Measurements from ENCODE around the gene SNX20.

The SNX20 gene

GRCh38 chr16:50681021-50681885, at the start of gene SNX20:
TSS of gene SNX20 (minus strand) at chr16:50681312. CDS start at chr16:50677526, 3,786 bp downstream.
- peak in 2 of 56 donors; percentile 18 to 26 for DNase-seq

DNA sequence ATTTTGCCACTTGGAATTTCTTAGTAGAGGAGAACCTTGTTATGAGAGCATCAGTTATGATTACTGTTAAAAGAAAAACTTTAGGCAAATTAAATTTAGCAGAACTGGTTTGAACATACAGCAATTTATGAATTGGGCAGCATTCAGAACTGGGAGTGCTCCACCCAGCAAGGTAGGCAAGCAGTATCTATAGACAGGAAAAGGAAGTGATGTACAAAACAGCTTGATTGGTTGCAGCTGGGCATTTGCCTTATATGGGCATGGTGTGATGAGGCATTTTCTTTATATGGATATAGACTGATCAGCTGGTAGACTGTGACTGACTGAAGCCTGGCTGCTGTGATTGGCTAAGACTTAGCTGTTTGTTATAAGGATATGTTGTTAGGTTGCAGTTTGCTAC, 43.2 kb upstream of the SNX20 start:
- DNase-seq, result no peak

- no peak for DNase-seq
Observed at GRCh38 chr16:50722960-50723359, 41.8 kb upstream of the SNX20 start.

- DNase-seq, result no peak
Observed at GRCh38 chr16:50722405-50722737, 41.3 kb upstream of the SNX20 start.

DNA sequence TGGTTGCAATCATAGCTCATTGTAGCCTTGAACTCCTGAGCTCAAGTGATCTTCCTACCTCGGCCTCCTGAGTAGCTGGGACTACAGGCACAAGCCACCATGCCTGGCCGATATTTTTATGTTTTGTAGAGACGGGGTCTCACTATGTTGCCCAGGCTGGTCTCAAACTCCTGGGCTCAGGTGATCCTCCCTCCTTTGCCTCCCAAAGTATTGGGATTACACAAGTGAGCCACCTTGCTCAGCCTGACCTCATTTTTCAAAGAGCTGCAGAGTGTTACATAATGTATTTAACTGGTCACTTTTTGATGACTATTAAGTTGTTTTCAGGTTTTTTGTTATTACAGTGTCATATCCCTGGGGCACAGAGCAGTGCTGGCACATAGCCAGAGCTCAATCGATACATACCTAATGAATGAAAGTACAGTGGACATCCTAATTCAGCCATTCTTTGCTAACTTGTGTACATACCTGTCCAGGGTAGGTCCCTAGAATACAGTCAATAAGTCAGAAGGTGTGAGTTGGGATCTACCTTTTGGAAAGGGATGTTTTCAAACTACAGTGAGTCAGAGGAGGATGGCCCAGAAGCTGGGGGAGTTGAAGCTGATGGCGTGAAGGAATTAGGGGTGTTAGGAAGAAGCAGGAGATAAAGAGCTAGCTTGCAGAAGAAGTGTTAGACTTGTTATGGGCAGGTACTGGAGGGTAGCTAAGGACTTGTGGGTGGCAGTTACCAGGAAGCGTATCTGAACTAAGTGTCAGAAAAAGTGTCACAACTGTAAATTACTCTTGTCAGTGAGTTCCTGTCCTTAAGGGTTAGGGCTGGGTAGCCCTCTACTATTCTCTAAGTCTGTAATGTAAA, 40.7 kb upstream of the SNX20 start:
- DNase-seq, result no peak

DNA sequence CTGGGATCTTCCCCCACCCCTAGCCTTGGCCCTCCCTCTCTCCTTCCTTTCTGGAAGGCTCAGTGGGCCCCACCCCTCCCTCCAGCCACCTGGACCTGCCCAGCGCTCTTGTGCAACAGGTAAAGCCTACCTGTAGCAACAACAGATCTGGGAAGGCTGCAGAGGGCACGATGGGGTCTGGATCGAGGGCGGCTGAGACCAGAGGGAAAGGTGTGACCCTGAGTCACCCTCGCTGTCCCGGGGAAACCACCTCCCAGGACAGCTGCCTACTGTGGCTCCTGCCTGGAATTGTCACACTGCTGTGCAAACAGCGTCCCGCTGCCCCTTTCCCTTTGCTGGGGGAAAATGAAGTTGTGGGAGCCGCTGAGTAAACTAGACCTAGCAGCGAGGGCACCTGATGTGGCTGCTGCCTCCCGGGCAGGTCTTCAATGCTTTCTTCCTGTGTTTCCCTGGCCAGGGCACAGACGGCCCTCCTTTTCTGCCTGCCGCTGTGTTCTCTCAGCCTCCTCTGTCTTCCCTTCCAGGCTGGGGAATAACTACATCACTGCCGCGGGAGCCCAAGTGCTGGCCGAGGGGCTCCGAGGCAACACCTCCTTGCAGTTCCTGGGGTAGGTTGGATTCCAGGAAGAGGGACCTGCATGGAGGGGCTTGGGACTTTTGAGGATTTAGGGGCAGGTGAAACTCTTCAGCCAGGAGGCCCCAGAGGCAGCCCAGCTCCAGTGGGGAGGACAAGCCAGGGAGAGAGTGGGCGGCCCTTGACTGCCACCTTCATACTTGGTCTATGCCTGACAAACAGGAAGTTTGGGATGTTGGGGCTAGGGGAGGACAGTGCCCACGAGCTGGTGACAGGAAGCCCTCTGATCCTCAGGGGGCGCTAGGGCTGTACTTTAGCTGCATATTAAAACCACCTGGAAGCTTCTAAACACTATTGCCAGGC, 38.6 kb upstream of the SNX20 start:
- DNase-seq, result no peak

DNA sequence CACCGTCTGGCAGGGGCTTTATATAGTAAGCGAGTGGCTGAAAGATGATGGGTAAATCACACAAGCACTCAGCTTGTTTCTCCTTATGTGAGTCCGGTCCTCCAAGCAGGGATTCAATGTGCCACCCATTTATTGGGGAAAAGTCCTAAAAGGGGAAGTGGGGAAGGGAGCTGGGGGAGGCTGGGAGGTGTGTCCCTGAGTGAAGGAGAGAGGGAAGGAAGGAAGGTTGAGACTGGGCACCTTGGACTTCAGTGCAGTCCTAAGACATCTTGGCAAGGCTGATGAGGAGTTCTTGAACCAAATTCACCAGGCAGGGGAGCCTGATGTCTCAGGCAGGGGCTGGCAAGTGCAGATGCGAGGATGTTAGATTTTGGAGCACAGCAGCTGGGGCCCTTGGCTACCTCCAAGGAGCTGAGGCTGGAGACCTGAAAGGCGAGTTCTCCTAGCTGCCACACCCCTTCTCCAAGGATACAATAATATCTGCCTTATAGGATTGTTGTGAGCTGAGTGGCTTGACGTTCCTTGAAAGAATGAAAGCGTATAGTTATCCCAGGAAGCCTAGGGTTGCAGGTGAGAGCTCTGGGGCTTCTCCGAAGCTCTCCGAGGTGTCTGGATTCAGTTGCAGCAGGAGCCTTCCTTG, 37.8 kb upstream of the SNX20 start:
- no peak for DNase-seq

GRCh38 chr16:50718061-50718760, 37.1 kb upstream of the SNX20 start:
- DNase-seq, result no peak

- DNase-seq, result no peak
Observed at GRCh38 chr16:50717494-50717893, 36.4 kb upstream of the SNX20 start.

DNA sequence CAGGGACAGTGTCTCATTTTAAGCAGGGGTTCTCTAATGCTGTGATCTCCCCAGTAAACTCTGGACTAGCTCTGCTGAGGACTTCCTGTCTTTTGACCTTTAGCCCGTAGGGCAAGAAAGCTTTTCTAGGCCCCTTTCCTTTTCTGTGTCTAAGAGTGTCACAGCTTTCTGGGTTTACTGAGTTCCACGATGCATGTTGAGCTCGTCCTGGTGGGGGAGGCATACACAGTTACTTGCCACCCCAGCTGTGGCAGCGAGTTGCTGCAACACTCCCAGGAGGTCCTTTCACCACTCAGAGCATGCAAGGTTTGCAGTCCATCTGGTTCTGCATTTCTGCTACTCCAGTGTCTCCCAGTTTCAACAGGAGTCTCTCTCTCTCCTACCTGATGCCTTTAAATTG, 36.0 kb upstream of the SNX20 start:
- DNase-seq, result no peak

GRCh38 chr16:50712956-50713355, 31.8 kb upstream of the SNX20 start:
- no peak for DNase-seq

- DNase-seq, result no peak
Observed at GRCh38 chr16:50712560-50712898, 31.4 kb upstream of the SNX20 start.

DNA sequence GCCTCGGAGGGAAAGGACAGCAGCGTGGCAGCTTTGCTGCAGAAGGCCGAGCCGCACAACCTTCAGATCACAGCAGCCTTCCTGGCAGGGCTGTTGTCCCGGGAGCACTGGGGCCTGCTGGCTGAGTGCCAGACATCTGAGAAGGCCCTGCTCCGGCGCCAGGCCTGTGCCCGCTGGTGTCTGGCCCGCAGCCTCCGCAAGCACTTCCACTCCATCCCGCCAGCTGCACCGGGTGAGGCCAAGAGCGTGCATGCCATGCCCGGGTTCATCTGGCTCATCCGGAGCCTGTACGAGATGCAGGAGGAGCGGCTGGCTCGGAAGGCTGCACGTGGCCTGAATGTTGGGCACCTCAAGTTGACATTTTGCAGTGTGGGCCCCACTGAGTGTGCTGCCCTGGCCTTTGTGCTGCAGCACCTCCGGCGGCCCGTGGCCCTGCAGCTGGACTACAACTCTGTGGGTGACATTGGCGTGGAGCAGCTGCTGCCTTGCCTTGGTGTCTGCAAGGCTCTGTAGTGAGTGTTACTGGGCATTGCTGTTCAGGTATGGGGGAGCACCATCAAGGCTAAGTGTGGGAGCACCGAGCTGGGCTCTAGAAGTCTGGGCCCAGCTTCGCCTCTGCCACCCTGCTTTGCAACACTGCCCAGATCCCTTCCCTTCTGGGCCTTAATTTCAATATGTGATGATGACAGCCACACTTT, 30.9 kb upstream of the SNX20 start:
- DNase-seq, result peak in 51 of 56 donors; percentile 8 to 84 (median 60)

- no peak for DNase-seq
Observed at GRCh38 chr16:50711040-50711439, 29.9 kb upstream of the SNX20 start.

DNA sequence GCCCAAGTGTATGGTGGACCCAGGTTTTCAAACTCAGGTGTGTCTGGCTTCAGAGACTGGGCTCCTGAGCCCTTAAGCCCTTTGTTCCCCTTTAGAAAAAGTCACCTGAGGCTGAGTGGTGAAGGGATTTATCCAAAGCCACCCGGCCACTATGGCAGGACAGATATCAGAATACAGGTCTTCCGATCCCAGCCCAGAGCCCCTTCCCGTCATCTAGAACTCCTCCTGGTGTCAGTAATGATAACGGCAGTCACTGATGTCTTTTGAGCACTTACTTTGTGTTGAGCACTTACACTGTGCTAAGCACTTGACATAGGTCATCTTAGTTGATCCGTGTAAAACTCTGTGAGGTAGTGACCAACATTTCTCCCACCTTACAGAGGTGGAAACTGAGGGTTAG, 28.9 kb upstream of the SNX20 start:
- DNase-seq, result no peak

DNA sequence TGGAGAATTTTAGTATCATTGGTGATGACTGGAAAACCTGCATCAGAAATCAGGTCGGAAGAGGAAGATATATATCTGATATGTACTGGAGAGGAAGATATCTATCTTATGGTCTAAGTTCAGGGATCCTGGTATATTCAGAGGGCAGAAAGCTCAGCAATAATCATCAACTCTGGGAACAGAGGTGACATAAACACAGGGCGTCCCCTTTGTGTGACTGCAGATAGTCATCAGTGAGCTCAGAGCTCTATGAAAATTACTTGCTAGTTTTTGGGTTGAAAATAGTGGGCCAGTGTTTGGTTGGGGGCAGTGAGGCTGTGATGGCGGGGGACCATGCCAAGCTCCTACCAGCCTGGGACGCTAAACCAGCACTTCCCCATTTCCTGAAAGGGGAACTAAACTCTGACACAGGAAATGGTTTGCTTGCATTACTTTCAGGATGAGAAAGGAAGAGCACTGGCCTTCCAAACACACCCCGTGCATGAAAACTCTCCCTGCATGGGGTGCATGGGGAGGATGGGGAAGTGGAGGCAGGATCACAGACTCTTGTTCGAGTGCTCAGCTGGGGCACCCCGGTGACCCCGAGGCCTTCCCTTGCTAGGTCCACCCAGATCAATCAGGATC, 28.1 kb upstream of the SNX20 start:
- peak in 3 of 56 donors; percentile 15 to 25 (median 17) for DNase-seq

DNA sequence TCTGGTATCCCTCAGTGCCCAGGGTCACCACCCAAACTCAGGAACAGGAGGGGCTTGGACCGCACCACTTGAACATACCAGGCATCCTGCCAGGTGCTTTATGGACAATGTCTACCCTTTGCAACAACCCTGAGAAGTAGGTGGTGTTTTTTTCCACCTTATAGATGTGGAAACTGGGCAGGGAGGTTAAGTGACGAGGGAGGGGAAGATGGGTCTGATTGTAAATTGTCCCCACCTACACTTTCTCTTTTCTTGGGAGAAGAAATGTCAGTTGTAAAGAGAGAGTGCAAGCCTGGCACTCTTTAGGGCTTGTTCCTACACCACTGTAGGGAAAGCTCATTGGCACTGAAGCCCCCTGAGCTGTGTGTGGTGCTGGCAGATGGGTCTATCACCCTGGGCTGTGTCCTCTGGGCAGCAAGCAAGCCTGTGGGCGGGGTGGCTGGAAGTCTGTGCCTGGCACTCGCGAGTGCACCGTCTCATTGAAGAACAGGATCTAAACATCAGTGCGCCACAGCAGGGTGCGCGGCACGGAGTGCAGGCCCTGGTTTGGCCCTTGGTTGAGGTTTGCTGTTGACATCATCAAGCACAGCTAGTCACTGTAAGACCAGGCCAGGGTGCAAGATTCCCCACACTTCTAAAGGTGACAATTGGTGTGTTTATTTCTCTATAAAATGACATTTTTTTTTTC, 27.4 kb upstream of the SNX20 start:
- DNase-seq, result no peak

- DNase-seq, result no peak
Observed at GRCh38 chr16:50706250-50706649, 25.1 kb upstream of the SNX20 start.
